Activated CD4-positive, alpha-beta T cell treated with anti-CD3 and anti-CD28 coated beads, Interleukin-2, Interleukin-4, amounts not matched to agents 100 ng/mL and 50 ng/mL, durations not matched to agents 16 hours and 8 hours (primary cell): ENCODE data around the gene TRIM60.
"Not testable (repeated sequence)": the region's sequence is repeated elsewhere in the genome, so short reads cannot be mapped to it uniquely, and the experiment has no call there.

Experiments
- DNase-seq: peaks from one replicate; pipeline ENCODE4 v3.0.0-alpha.2; 2020; ENCODE audit warnings: low spot score

Gene TRIM60

GRCh38 chr4:165053645-165054044 is 21.8 kb downstream of the TRIM60 start, which contains the start of gene TRIM75:
Gene TRIM75, plus strand, starts transcription at chr4:165053866. Its CDS starts 5,282 bp downstream, at chr4:165059148.
- DNase-seq = no peak

GRCh38 chr4:165055601-165056000 is 23.8 kb downstream of the TRIM60 start:
- DNase-seq = no peak

GRCh38 chr4:165058666-165059065 is 26.9 kb downstream of the TRIM60 start:
- DNase-seq = no peak

- no peak for DNase-seq
Observed at GRCh38 chr4:165059386-165059785, 27.6 kb downstream of the TRIM60 start.

- no peak for DNase-seq
Observed at GRCh38 chr4:165060938-165061337, 29.1 kb downstream of the TRIM60 start.

- DNase-seq = no peak
Observed at GRCh38 chr4:165070560-165070959, 38.8 kb downstream of the TRIM60 start.

- DNase-seq = not testable (repeated sequence)
Observed at GRCh38 chr4:165073346-165073745, 41.5 kb downstream of the TRIM60 start.

GRCh38 chr4:165077034-165077578 is 45.3 kb downstream of the TRIM60 start:
- no peak for DNase-seq

GRCh38 chr4:165079476-165079875 is 47.7 kb downstream of the TRIM60 start:
- DNase-seq = no peak

- not testable (repeated sequence) for DNase-seq
Observed at GRCh38 chr4:165084787-165085186, 53.0 kb downstream of the TRIM60 start.

GRCh38 chr4:165085946-165086345 is 54.1 kb downstream of the TRIM60 start:
- DNase-seq = no peak

- no peak for DNase-seq
Observed at GRCh38 chr4:165088366-165088765, 56.6 kb downstream of the TRIM60 start.
